ENCODE results near the gene PIP5K1A. TPM values are rescaled to one million over a fixed set of nuclear protein-coding genes. Genes with fewer than 3 reads are reported as not detected.

PIP5K1A gene
- total RNA-seq, 2 donors from 2014 or later: 34.7 to 46.9 TPM

- peak; percentile 44 for DNase-seq
- ATAC-seq: peak; percentile 0
- intact Hi-C loops (cut with DNase I): no loop called here
Observed at GRCh38 chr1:151282883-151283725, 84.8 kb downstream of the PIP5K1A start.

GRCh38 chr1:151284013-151284577 lies 85.7 kb downstream of the PIP5K1A start:
- DNase-seq (no peak), ATAC-seq (no peak)
- intact Hi-C loops (cut with DNase I): no loop called here

GRCh38 chr1:151286619-151287340 lies 88.4 kb downstream of the PIP5K1A start:
- ATAC-seq: no peak
- DNase-seq: no peak
- intact Hi-C loops (cut with DNase I): no loop called here

GRCh38 chr1:151287341-151287699 lies 89.0 kb downstream of the PIP5K1A start:
- intact Hi-C loops (cut with DNase I): no loop called here
- ATAC-seq (no peak), DNase-seq (no peak)

- intact Hi-C loops (cut with DNase I): no loop called here
- ATAC-seq: no peak
Observed at GRCh38 chr1:151287767-151288500, 89.6 kb downstream of the PIP5K1A start.

GRCh38 chr1:151288502-151288901 lies 90.2 kb downstream of the PIP5K1A start:
- DNase-seq (no peak), ATAC-seq (no peak)
- intact Hi-C loops (cut with DNase I): no loop called here

More at GRCh38 chr1:151287767-151288500, 89.6 kb downstream of the PIP5K1A start:
- no peak for DNase-seq

GRCh38 chr1:151289080-151289935 lies 91.0 kb downstream of the PIP5K1A start:
- intact Hi-C loops (cut with DNase I): no loop called here
- DNase-seq (no peak), ATAC-seq (no peak)

- intact Hi-C loops (cut with DNase I): no loop called here
- ATAC-seq (no peak), DNase-seq (no peak)
Observed at GRCh38 chr1:151289991-151290708, 91.8 kb downstream of the PIP5K1A start.

GRCh38 chr1:151290709-151291303 lies 92.5 kb downstream of the PIP5K1A start:
- no peak for ATAC-seq
- DNase-seq: no peak
- intact Hi-C loops (cut with DNase I): no loop called here

- DNase-seq: no peak
- intact Hi-C loops (cut with DNase I): no loop called here
- no peak for ATAC-seq
Observed at GRCh38 chr1:151292207-151293030, 94.1 kb downstream of the PIP5K1A start.

GRCh38 chr1:151293093-151293492 lies 94.7 kb downstream of the PIP5K1A start:
- ATAC-seq (no peak), DNase-seq (no peak)
- intact Hi-C loops (cut with DNase I): no loop called here

GRCh38 chr1:151294742-151295462 lies 96.5 kb downstream of the PIP5K1A start:
- intact Hi-C loops (cut with DNase I): no loop called here
- ATAC-seq (no peak), DNase-seq (no peak)

All from left cardiac atrium (tissue), 4 donors.